Colonic mucosa (tissue), 4 donors: ENCODE data around the gene DAPK1. TPM values are rescaled to one million over a fixed set of nuclear protein-coding genes. Genes with fewer than 3 reads are reported as not detected.

Source experiments
- DNase-seq: peaks from one replicate; pipeline ENCODE4 v3.0.0-alpha.2; 2020
- H3K27ac ChIP-seq: fragments of 200-600 bp; one replicate; pipeline ENCODE4 v1.8.0; 2021
- H3K27me3 ChIP-seq: fragments of 200-600 bp; one replicate; pipeline ENCODE4 v1.8.0; 2021
- H3K36me3 ChIP-seq: fragments of 200-600 bp; one replicate; pipeline ENCODE4 v1.8.0; 2021
- H3K4me1 ChIP-seq: fragments of 200-600 bp; one replicate; pipeline ENCODE4 v1.8.0; 2021; ENCODE audit warnings: mild to moderate bottlenecking
- H3K4me3 ChIP-seq: fragments of 200-600 bp; one replicate; pipeline ENCODE4 v1.8.0; 2021
- H3K9ac ChIP-seq, 2 donors: one replicate each; pipeline ENCODE4 v1.7.0; 2013; ENCODE audit warnings: control low read depth in 2 of 2, low read depth in 2 of 2, low read length in 2 of 2
- H3K9me3 ChIP-seq: fragments of 200-600 bp; one replicate; pipeline ENCODE4 v1.8.0; 2021
- intact Hi-C: fragments of 100-400 bp; cut with DNase I; formaldehyde crosslinking; loops from one replicate; pipeline ENCODE4 v1.14.1; 2022
- total RNA-seq, 2 donors: library from RNA; stranded (reverse); fragmentation: NEBNext Ultra II Directional in 1 of 2; extraction: Animal tissue kit (Norgen Biotek cat#: 25700) in 1 of 2; gene quantifications; one replicate each; pipeline ENCODE4 v1.2.1, GENCODE V29; 2021
- TF ChIP-seq, protein P1 (sequence below): fragments of 200-600 bp; IDR thresholded peaks from one replicate; pipeline ENCODE4 v1.8.0; 2022; ENCODE audit warnings: antibody characterized with exemption, mild to moderate bottlenecking
- donor health status: healthy.
- donor health status: DM: no; HTN: no; CAD: no.
- donor health status: DM: no; HTN: no; CAD: no.

DAPK1 gene
- total RNA-seq, 2 donors from 2014 or later, result 7.9 to 17.5 TPM

- Histone ChIP-seq H3K27ac (no peak overlapping the region), H3K27me3 (no peaks in the 10 kb centered on the region), H3K9ac (no peak overlapping the region), H3K4me1 (no peaks in the 10 kb centered on the region), H3K36me3 (no peaks in the 10 kb centered on the region), H3K9me3 (no peaks in the 10 kb centered on the region), H3K4me3 (no peak overlapping the region)
- TF ChIP-seq, protein P1, sequence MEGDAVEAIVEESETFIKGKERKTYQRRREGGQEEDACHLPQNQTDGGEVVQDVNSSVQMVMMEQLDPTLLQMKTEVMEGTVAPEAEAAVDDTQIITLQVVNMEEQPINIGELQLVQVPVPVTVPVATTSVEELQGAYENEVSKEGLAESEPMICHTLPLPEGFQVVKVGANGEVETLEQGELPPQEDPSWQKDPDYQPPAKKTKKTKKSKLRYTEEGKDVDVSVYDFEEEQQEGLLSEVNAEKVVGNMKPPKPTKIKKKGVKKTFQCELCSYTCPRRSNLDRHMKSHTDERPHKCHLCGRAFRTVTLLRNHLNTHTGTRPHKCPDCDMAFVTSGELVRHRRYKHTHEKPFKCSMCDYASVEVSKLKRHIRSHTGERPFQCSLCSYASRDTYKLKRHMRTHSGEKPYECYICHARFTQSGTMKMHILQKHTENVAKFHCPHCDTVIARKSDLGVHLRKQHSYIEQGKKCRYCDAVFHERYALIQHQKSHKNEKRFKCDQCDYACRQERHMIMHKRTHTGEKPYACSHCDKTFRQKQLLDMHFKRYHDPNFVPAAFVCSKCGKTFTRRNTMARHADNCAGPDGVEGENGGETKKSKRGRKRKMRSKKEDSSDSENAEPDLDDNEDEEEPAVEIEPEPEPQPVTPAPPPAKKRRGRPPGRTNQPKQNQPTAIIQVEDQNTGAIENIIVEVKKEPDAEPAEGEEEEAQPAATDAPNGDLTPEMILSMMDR, result peak; percentile 87
- DNase-seq, result peak; percentile 73
- intact Hi-C loops, result loop anchor here (5.0 to 10.0 kb wide), 2 partner anchors 200 to 358 kb away; partner anchors contain the start of gene SPATA31E1
Observed at GRCh38 chr9:87684627-87685219, 187.1 kb downstream of the DAPK1 start.

GRCh38 chr9:87685441-87685840 lies 187.8 kb downstream of the DAPK1 start:
- Histone ChIP-seq H3K27ac (no peak overlapping the region), H3K27me3 (no peaks in the 10 kb centered on the region), H3K9ac (no peak overlapping the region), H3K4me1 (no peaks in the 10 kb centered on the region), H3K9me3 (no peaks in the 10 kb centered on the region), H3K4me3 (no peak overlapping the region), H3K36me3 (no peaks in the 10 kb centered on the region)
- DNase-seq, result no peak
- TF ChIP-seq, protein P1, result no peak
- intact Hi-C loops, result loop anchor here (10.0 kb wide), 1 partner anchor 199 kb away; the partner anchor contains the start of gene SPATA31E1

DNA sequence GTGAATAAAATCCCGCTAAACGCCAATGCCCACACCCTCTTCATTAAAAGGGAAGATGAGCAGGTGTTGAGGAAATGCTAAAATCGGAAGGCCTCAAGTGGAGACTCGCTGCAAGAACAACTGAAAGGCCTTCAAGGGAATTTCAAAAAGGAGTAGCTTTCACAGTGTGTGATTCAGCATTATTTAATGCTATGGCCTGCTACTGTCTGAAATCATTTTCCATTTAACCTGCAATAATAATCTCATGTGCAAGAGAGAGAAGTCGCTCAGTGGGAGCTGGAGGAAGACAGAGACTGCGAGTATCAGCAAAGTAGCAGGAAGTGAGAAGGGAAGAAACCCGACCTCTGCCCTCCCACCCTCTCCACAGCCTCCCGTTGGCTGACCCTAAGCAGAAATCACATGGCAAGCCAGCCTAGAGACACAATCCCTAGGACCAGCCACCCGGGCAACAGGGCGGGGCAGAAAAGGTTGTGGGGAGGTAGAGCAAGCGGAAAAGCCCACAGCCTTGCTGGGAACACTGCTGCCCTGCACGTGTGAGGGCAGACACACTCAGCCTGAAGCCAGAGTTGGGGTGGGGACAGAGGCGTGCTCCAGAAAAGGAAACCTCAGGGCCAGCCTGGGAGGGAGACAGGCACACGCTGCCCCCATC lies 188.3 kb downstream of the DAPK1 start:
- intact Hi-C loops, result loop anchor here (10.0 kb wide), 1 partner anchor 199 kb away; the partner anchor contains the start of gene SPATA31E1
- H3K9me3 ChIP-seq, result no peaks in the 10 kb centered on the region
- DNase-seq, result no peak
- H3K4me3 ChIP-seq, result no peak overlapping the region
- H3K27me3 ChIP-seq, result no peaks in the 10 kb centered on the region
- H3K36me3 ChIP-seq, result no peaks in the 10 kb centered on the region
- H3K9ac ChIP-seq, result no peak overlapping the region
- H3K27ac ChIP-seq, result no peak overlapping the region
- TF ChIP-seq, protein P1, result no peak
- no peaks in the 10 kb centered on the region for H3K4me1 ChIP-seq

DNA sequence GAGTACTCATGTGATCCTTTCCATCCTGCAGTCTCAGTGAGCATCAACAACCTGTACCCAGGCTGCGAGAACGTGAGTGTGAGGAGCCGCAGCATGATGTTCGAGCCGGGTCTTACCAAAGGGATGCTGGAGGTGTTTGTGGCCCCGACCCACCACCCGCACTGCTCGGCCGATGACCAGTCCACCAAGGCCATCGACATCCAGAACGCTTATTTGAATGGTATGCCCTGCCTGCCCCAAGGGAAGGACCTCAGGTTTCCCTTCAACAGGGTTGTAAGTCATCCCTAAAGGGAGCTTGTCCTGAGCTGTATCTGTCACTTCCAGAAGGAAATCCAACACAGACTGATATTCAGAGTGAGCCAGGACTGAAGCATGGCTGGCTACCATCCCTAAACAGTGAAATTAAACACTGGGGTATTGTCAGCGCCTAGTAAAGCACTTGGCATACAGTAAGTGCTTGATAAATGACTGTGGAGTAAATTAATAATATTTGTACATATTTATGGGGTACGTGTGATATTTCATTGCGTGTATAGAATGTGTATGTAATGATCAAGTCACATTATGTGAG lies 188.9 kb downstream of the DAPK1 start:
- no peaks in the 10 kb centered on the region for H3K4me1 ChIP-seq
- no peak overlapping the region for H3K4me3 ChIP-seq
- H3K9me3 ChIP-seq, result no peaks in the 10 kb centered on the region
- no peak overlapping the region for H3K27ac ChIP-seq
- TF ChIP-seq, protein P1, result no peak
- intact Hi-C loops, result loop anchor here (10.0 kb wide), 1 partner anchor 198 kb away; the partner anchor contains the start of gene SPATA31E1
- DNase-seq, result no peak
- H3K27me3 ChIP-seq, result no peaks in the 10 kb centered on the region
- H3K36me3 ChIP-seq, result no peaks in the 10 kb centered on the region
- no peak overlapping the region for H3K9ac ChIP-seq

DNA sequence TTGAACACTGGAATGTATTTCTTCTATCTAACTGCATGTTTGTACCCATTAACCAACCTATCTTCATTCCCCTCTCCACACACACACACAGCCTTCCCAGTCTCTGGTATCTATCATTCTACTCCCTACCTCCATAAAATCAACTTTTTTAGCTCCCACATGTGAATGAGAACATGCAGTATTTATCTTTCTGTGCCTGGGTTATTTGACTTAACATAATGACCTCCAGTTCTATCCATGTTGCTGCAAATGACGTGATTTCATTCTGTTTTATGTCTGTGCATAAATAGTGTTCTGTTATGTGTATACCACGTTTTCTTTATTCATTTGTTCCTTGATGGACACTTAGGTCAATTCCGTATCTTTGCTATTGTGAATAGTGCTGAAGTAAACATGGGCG lies 189.5 kb downstream of the DAPK1 start:
- no peak overlapping the region for H3K27ac ChIP-seq
- H3K27me3 ChIP-seq, result no peaks in the 10 kb centered on the region
- no peaks in the 10 kb centered on the region for H3K4me1 ChIP-seq
- H3K9me3 ChIP-seq, result no peaks in the 10 kb centered on the region
- no peak for DNase-seq
- H3K4me3 ChIP-seq, result no peak overlapping the region
- intact Hi-C loops, result loop anchor here (10.0 kb wide), 1 partner anchor 198 kb away; the partner anchor contains the start of gene SPATA31E1
- H3K36me3 ChIP-seq, result no peaks in the 10 kb centered on the region
- TF ChIP-seq, protein P1, result no peak
- no peak overlapping the region for H3K9ac ChIP-seq
